Activated gamma-delta T cell treated with anti-CD3 and anti-CD28 coated beads, Interleukin-2, amount 50 U/mL, for 16 hours (primary cell): Measurements from ENCODE around the gene IL19.
"Not testable (repeated sequence)": the region's sequence is repeated elsewhere in the genome, so short reads cannot be mapped to it uniquely, and the experiment has no call there.

Source experiments
- DNase-seq: peaks from one replicate; pipeline ENCODE4 v3.0.0-alpha.2; 2020; ENCODE audit warnings: low read depth

The IL19 gene

GRCh38 chr1:206776229-206776628, 5.7 kb downstream of the IL19 start:
- DNase-seq: no peak

GRCh38 chr1:206778031-206778430, 7.5 kb downstream of the IL19 start:
- DNase-seq: no peak

DNA sequence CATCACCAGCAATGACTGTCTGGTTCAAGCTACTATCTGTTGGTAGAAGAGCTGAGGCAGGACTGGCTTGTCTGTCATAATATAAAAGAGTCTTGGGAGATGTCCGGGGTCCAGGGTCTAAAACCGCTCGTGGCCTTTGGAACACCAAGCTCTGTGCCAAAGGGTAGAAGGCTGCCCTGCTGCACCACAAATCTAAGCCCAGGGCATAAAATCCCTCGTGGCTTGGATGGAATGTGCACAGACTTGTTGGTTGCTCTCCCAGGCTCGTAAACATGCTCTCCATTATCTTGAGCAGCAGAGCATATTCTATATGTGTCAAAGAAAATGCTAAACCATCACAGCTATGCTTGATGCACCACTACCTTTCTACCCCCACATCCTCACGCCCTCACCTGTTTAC, 8.3 kb downstream of the IL19 start:
- not testable (repeated sequence) for DNase-seq

DNA sequence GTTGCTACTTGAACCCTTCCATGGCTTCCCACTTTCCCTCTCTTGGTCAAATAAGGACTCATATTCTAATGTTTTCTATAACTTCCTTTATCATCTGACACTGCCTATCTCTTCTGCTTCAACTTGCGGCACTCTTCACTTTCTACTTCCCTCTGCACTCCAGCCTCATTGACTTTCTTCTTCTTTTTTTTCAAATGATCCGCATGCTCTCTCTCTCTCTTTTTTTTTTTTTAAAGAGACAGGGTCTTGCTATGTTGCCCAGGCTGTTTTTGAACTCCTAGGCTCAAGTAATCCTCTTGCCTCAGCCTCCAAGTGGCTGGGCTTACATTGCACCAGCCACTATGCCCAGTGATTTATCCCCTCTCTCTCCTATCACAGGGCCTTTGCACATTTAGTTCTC, 9.1 kb downstream of the IL19 start:
- DNase-seq: no peak

- DNase-seq: no peak
Measured at GRCh38 chr1:206782448-206782847, 11.9 kb downstream of the IL19 start.

- no peak for DNase-seq
Measured at GRCh38 chr1:206783506-206783905, 12.9 kb downstream of the IL19 start.

GRCh38 chr1:206784471-206784903, 13.9 kb downstream of the IL19 start:
- DNase-seq: peak; percentile 54

DNA sequence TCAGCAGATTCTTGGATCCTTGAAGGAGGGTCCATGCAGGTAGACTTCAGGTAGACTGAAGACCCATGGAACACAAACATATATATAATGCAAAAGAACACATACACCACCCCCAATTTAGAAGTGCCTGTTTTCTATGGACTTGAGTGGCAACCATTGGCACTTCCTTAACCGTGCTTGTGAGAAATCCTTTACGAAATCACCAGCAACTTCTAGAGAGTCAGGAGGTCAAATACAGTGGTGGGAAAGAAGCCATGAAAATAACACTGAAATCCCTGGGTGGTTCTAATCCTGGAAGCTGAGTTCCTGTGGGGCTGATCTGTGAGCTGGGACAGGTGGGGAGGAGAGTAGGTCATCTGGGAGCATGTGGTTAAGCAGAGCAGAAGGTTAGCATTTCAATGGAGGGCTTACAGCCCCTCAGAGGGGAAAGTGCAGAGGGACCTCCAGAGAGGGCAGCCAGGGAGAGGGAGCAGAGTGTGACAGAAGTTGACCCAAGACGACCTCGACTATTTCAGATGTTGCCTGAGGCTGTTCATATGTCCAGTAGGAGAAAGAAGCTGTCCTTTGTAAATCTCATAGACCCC, 14.7 kb downstream of the IL19 start:
- DNase-seq: no peak

DNA sequence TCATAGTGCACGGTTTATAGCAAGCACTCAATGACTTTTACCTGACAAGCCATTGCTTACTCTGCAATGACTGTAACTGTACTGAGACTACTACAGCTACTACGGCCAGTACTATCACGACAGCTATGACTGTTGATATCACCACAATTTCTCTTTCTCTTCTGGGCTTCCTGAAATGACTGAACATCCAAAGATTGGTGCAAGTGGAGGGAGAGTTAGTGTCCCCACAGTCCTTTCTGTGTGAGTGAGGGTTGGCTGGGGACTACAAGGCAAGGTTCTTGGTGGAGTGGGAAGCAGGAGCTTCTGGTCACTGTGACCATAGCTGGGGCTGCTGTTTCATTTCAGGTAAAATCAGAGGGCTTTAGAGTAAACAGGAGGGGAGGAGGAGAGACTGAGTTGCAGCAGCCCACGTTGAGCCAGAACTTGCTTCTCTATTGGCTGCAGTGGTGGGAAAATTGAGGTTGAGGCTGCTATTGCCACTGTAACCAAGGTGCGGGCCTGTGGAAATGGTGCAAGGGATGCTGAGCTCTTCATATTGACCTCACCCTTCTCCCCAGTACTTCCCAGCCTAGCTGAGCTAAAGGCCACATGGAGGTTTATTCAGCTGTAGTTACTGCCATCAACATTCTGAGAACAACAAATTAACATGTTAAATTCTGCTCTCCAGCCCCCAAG, 15.8 kb downstream of the IL19 start:
- DNase-seq: no peak

- no peak for DNase-seq
Measured at GRCh38 chr1:206787891-206788290, 17.3 kb downstream of the IL19 start.

DNA sequence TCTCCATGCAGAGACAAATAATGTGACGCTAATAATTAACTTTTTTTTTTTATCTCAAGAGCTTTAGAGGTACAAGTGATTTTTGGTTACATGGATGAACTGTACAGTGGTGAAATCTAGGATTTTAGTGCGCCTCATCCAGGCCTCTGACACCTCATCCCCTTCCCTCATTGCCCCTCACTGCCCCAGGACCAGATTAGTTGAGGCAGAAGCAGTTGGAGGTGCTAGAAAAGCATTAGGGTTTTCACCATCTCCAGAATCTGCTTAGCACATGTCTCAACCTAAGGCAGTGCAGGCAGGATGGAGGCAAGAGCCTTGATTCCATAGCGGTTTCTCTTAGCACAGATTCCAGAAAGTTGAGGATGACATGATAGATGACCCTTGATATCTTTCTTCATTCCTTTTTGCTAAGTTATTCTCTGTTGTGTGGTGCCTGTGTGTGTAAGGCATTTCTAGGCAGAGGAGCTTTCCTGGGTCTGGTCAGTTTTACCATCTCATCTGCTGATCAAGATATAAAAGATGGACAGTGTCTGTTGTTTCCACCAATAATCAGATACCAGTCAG, 18.0 kb downstream of the IL19 start:
- no peak for DNase-seq

- no peak for DNase-seq
Measured at GRCh38 chr1:206790502-206791250, 20.1 kb downstream of the IL19 start.

- DNase-seq: no peak
Measured at GRCh38 chr1:206792939-206793607, 22.5 kb downstream of the IL19 start.

- no peak for DNase-seq
Measured at GRCh38 chr1:206793620-206794019, 23.0 kb downstream of the IL19 start.

DNA sequence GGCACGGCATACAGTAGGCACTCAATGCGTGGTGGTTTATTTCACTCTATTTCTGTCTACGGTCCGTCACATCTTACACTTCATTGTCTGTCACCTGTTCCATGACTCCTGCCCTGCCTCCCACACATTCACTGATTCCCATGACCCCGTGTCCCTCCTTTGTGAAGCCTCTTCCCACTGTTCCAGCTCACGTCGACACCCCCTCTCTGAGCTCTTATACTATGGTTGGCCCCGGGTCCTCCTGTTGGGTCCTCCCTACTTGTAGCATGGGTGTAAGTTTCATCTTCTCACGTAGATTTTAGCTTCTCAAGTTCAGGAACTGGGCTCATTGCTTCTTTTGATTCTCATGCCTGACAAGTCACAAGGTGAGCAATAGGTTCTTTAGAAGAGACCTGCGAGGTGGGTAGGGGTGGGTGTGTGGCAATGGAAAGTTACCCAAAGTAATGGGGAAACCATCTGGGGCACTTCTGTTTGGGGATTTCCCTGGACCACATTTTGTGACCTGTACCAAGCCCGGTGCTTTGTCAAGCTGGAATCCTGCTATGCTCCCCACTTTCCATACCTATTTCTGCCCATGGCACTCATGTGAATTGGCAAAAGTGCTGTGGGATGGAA, 23.8 kb downstream of the IL19 start:
- DNase-seq: peak; percentile 19

DNA sequence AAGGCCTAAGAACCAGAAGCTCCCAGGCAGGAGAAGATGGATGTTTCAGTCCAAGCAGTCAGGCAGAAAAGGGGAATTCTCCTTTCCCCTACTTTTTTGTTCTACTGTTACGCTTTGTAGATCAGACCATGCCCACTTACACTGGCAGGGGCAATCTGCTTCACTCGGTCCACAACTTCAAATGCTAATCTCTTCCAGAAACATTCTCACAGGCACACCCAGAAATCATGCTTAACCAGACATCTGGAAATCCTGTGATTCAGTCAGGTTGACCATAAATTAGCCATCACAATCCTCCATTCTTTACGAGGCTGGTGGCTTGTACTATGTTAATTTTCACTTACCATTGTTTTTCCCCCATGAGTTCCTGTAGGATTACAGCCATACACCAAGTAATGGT, 25.5 kb downstream of the IL19 start:
- DNase-seq: no peak

- DNase-seq: no peak
Measured at GRCh38 chr1:206796981-206797402, 26.4 kb downstream of the IL19 start.

- DNase-seq: no peak
Measured at GRCh38 chr1:206797534-206798383, 27.2 kb downstream of the IL19 start.

GRCh38 chr1:206798384-206798996, 27.9 kb downstream of the IL19 start:
- DNase-seq: no peak

- no peak for DNase-seq
Measured at GRCh38 chr1:206799311-206799710, 28.7 kb downstream of the IL19 start.

DNA sequence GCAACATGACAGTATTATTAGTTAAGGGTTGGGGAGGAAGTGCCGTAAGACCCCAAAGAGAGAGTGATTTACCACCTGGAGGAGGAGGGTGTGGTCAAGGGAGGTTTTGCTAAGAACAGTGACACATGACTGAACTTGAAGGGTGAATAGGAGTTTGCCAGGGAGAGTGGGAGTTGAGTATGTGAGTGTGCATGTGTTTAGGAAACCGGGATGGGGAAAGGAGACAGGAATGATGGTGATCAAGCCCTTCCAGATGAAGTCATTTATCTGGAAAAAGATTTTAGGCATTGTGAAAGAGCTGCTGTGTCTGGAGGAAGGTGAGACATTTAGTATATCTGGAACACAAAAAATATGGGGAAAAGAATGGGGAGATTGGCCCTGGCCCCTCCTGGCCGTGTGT, 29.8 kb downstream of the IL19 start:
- no peak for DNase-seq
